Astrocyte (in vitro differentiated cells and primary cell): ENCODE data around the gene CCL26. TPM values are rescaled to one million over a fixed set of nuclear protein-coding genes. Genes with fewer than 3 reads are reported as not detected.
"Not testable (repeated sequence)": the region's sequence is repeated elsewhere in the genome, so short reads cannot be mapped to it uniquely, and the experiment has no call there.

ENCODE experiments used
- DNase-seq: peaks from one replicate; pipeline ENCODE4 v3.0.0-alpha.2; 2010; ENCODE audit warnings: low read depth
- FAIRE-seq: peaks from 2 replicates; lab custom pipeline; 2011; peaks lifted over from hg19 to GRCh38; lab: Jason Lieb, UNC
- H2AFZ ChIP-seq: 2 replicates; pipeline ENCODE4 v1.6.0; 2012; ENCODE audit warnings: low read depth, low read length, inconsistent platforms
- H3K27ac ChIP-seq: 2 replicates; pipeline ENCODE4 v1.5.1; 2011; ENCODE audit warnings: low read depth, low read length, inconsistent platforms
- H3K27me3 ChIP-seq: 2 replicates; pipeline ENCODE4 v1.6.0; 2011; ENCODE audit warnings: low read length, inconsistent platforms; ENCODE audit not compliant: insufficient read depth
- H3K36me3 ChIP-seq: 2 replicates; pipeline ENCODE4 v1.5.1; 2011; ENCODE audit warnings: low read length, inconsistent platforms; ENCODE audit not compliant: insufficient read depth
- H3K4me1 ChIP-seq: 2 replicates; pipeline ENCODE4 v1.5.1; 2011; ENCODE audit warnings: low read length, inconsistent platforms; ENCODE audit not compliant: insufficient read depth
- H3K4me2 ChIP-seq: 2 replicates; pipeline ENCODE4 v1.6.0; 2012; ENCODE audit warnings: low read length, inconsistent platforms
- H3K4me3 ChIP-seq: 2 replicates; pipeline ENCODE4 v1.5.1; 2011; ENCODE audit warnings: low read depth, mild to moderate bottlenecking, low read length, inconsistent platforms; ENCODE audit not compliant: insufficient read depth
- H3K79me2 ChIP-seq: 2 replicates; pipeline ENCODE4 v1.6.0; 2012; ENCODE audit warnings: mild to moderate bottlenecking, low read length, inconsistent platforms; ENCODE audit not compliant: insufficient read depth
- H3K9ac ChIP-seq: 2 replicates; pipeline ENCODE4 v1.6.0; 2012; ENCODE audit warnings: mild to moderate bottlenecking, low read length, inconsistent platforms
- H3K9me3 ChIP-seq: 2 replicates; pipeline ENCODE4 v1.5.1; 2012; ENCODE audit warnings: low read depth, mild to moderate bottlenecking, low read length, inconsistent platforms; ENCODE audit not compliant: insufficient read depth
- H4K20me1 ChIP-seq: 2 replicates; pipeline ENCODE4 v1.6.0; 2012; ENCODE audit warnings: low read length, inconsistent platforms; ENCODE audit not compliant: insufficient read depth
- H3K27ac Mint-ChIP-seq: one replicate; pipeline ENCODE4 v1.8.0; 2021; ENCODE audit warnings: mild to moderate bottlenecking, mixed read lengths; ENCODE audit not compliant: unreplicated experiment
- H3K27me3 Mint-ChIP-seq: one replicate; pipeline ENCODE4 v1.8.0; 2021; ENCODE audit warnings: low read depth, mixed read lengths; ENCODE audit not compliant: unreplicated experiment
- H3K36me3 Mint-ChIP-seq: one replicate; pipeline ENCODE4 v1.8.0; 2021; ENCODE audit warnings: low read depth, mixed read lengths; ENCODE audit not compliant: unreplicated experiment
- H3K4me1 Mint-ChIP-seq: one replicate; pipeline ENCODE4 v1.8.0; 2021; ENCODE audit warnings: low read depth, mixed read lengths; ENCODE audit not compliant: unreplicated experiment
- H3K4me3 Mint-ChIP-seq: one replicate; pipeline ENCODE4 v1.8.0; 2021; ENCODE audit warnings: mild to moderate bottlenecking, moderate library complexity, mixed read lengths; ENCODE audit not compliant: unreplicated experiment
- H3K9me3 Mint-ChIP-seq: one replicate; pipeline ENCODE4 v1.8.0; 2021; ENCODE audit warnings: mild to moderate bottlenecking, mixed read lengths; ENCODE audit not compliant: unreplicated experiment
- CTCF ChIP-seq: IDR thresholded peaks from 2 replicates; pipeline ENCODE4 v1.5.1; 2011; ENCODE audit warnings: low read depth, mild to moderate bottlenecking, inconsistent platforms, low read length, moderate library complexity; ENCODE audit not compliant: insufficient read depth
- EZH2 ChIP-seq: IDR thresholded peaks from 2 replicates; pipeline ENCODE4 v1.6.1; 2012; ENCODE audit warnings: mild to moderate bottlenecking, low read length, inconsistent platforms; ENCODE audit not compliant: insufficient read depth
- total RNA-seq: library from RNA; stranded (reverse); gene quantifications from 2 replicates; pipeline ENCODE4 v1.2.1, GENCODE V29; 2021

Gene CCL26
- total RNA-seq, 1 donor from 2014 or later: not detected

GRCh38 chr7:75732016-75732521 is 39.9 kb downstream of the CCL26 start:
- no peaks in the 10 kb centered on the region for H3K27me3 Mint-ChIP-seq
- Histone ChIP-seq H3K27me3 (no peaks in the 10 kb centered on the region), H3K27ac (peak overlapping the region; percentile 81), H3K4me2 (peak overlapping the region; percentile 82), H3K4me3 (no peak overlapping the region), H3K9ac (peak overlapping the region; percentile 49), H3K4me1 (peaks cover 32% of the 10 kb centered on the region), H3K79me2 (peaks cover 3% of the 10 kb centered on the region), H4K20me1 (no peaks in the 10 kb centered on the region), H2AFZ (no peak overlapping the region), H3K36me3 (no peaks in the 10 kb centered on the region), H3K9me3 (no peaks in the 10 kb centered on the region)
- no peak for FAIRE-seq
- no peak overlapping the region for H3K27ac Mint-ChIP-seq
- H3K9me3 Mint-ChIP-seq: peaks cover 2% of the 10 kb centered on the region
- H3K36me3 Mint-ChIP-seq: peaks cover 3% of the 10 kb centered on the region
- no peak for DNase-seq
- no peak overlapping the region for H3K4me3 Mint-ChIP-seq
- TF ChIP-seq CTCF (no peak), EZH2 (no peak)
- H3K4me1 Mint-ChIP-seq: peaks cover 25% of the 10 kb centered on the region

GRCh38 chr7:75729851-75730274 is 42.1 kb downstream of the CCL26 start:
- peak overlapping the region; percentile 15 for H3K27ac Mint-ChIP-seq
- H3K4me1 ChIP-seq: peaks cover 29% of the 10 kb centered on the region
- H3K27me3 ChIP-seq: no peaks in the 10 kb centered on the region
- H2AFZ ChIP-seq: no peak overlapping the region
- DNase-seq (no peak), FAIRE-seq (no peak)
- H3K4me3 Mint-ChIP-seq: no peak overlapping the region
- H3K9me3 Mint-ChIP-seq: peaks cover 2% of the 10 kb centered on the region
- H3K27ac ChIP-seq: no peak overlapping the region
- H4K20me1 ChIP-seq: no peaks in the 10 kb centered on the region
- H3K9ac ChIP-seq: no peak overlapping the region
- no peaks in the 10 kb centered on the region for H3K79me2 ChIP-seq
- no peak overlapping the region for H3K4me2 ChIP-seq
- no peak for TF ChIP-seq CTCF
- TF ChIP-seq EZH2: no peak
- H3K4me1 Mint-ChIP-seq: peaks cover 25% of the 10 kb centered on the region
- peaks cover 3% of the 10 kb centered on the region for H3K36me3 Mint-ChIP-seq
- H3K4me3 ChIP-seq: no peak overlapping the region
- H3K36me3 ChIP-seq: no peaks in the 10 kb centered on the region
- no peaks in the 10 kb centered on the region for H3K27me3 Mint-ChIP-seq
- no peaks in the 10 kb centered on the region for H3K9me3 ChIP-seq

GRCh38 chr7:75727881-75728593 is 44.0 kb downstream of the CCL26 start:
- no peak overlapping the region for H3K4me3 ChIP-seq
- peak; percentile 85 for DNase-seq
- no peaks in the 10 kb centered on the region for H3K27me3 Mint-ChIP-seq
- H3K27ac Mint-ChIP-seq: peak overlapping the region; percentile 69
- H3K9me3 ChIP-seq: no peaks in the 10 kb centered on the region
- no peaks in the 10 kb centered on the region for H3K36me3 ChIP-seq
- H2AFZ ChIP-seq: peak overlapping the region; percentile 70
- no peak overlapping the region for H3K27ac ChIP-seq
- TF ChIP-seq EZH2 (no peak), CTCF (no peak)
- no peaks in the 10 kb centered on the region for H3K27me3 ChIP-seq
- peaks cover 2% of the 10 kb centered on the region for H3K9me3 Mint-ChIP-seq
- peak overlapping the region; percentile 51 for H3K4me2 ChIP-seq
- peak overlapping the region; percentile 49 for H3K9ac ChIP-seq
- H3K4me1 Mint-ChIP-seq: peaks cover 20% of the 10 kb centered on the region
- no peaks in the 10 kb centered on the region for H3K79me2 ChIP-seq
- peak; percentile 29 for FAIRE-seq
- H3K4me1 ChIP-seq: peaks cover 15% of the 10 kb centered on the region
- peaks cover 3% of the 10 kb centered on the region for H3K36me3 Mint-ChIP-seq
- H3K4me3 Mint-ChIP-seq: no peak overlapping the region
- no peaks in the 10 kb centered on the region for H4K20me1 ChIP-seq

GRCh38 chr7:75727351-75727750 is 44.7 kb downstream of the CCL26 start:
- H3K27ac Mint-ChIP-seq: not testable (repeated sequence)

More at GRCh38 chr7:75727351-75727750, 44.7 kb downstream of the CCL26 start:
- H3K79me2 ChIP-seq, H3K9me3 Mint-ChIP-seq, H4K20me1 ChIP-seq, H3K4me3 ChIP-seq, H3K36me3 Mint-ChIP-seq, H3K4me3 Mint-ChIP-seq, FAIRE-seq, H3K27ac ChIP-seq, H3K27me3 Mint-ChIP-seq, DNase-seq, H3K4me1 ChIP-seq, H3K4me2 ChIP-seq, H3K9ac ChIP-seq, H3K27me3 ChIP-seq, H2AFZ ChIP-seq, H3K9me3 ChIP-seq, H3K36me3 ChIP-seq: not testable (repeated sequence)
- peaks cover 15% of the 10 kb centered on the region for H3K4me1 Mint-ChIP-seq
